Mononuclear cell (primary cell): ENCODE measurements around the gene SYT13. TPM values are rescaled to one million over a fixed set of nuclear protein-coding genes. Genes with fewer than 3 reads are reported as not detected.

ENCODE experiments used
- H3K27me3 ChIP-seq: 2 replicates; pipeline ENCODE4 v1.6.0; 2011; ENCODE audit warnings: low read length, control low read depth; ENCODE audit not compliant: insufficient read depth
- H3K4me1 ChIP-seq: 2 replicates; pipeline ENCODE4 v1.5.1; 2011; ENCODE audit warnings: mild to moderate bottlenecking, low read length, control low read depth; ENCODE audit not compliant: insufficient read depth
- H3K4me3 ChIP-seq: 2 replicates; pipeline ENCODE4 v1.5.1; 2011; ENCODE audit warnings: mild to moderate bottlenecking, low read length, moderate library complexity
- H3K9me3 ChIP-seq: 2 replicates; pipeline ENCODE4 v1.5.1; 2011; ENCODE audit warnings: low read depth, mild to moderate bottlenecking, control low read depth, low read length
- total RNA-seq: library from RNA; depleted of rRNA; stranded (reverse); fragments of >200 nt; gene quantifications from one replicate; pipeline ENCODE4 v1.2.3, GENCODE V29; 2012

Gene SYT13
- total RNA-seq, 1 donor = under 0.01 TPM

DNA sequence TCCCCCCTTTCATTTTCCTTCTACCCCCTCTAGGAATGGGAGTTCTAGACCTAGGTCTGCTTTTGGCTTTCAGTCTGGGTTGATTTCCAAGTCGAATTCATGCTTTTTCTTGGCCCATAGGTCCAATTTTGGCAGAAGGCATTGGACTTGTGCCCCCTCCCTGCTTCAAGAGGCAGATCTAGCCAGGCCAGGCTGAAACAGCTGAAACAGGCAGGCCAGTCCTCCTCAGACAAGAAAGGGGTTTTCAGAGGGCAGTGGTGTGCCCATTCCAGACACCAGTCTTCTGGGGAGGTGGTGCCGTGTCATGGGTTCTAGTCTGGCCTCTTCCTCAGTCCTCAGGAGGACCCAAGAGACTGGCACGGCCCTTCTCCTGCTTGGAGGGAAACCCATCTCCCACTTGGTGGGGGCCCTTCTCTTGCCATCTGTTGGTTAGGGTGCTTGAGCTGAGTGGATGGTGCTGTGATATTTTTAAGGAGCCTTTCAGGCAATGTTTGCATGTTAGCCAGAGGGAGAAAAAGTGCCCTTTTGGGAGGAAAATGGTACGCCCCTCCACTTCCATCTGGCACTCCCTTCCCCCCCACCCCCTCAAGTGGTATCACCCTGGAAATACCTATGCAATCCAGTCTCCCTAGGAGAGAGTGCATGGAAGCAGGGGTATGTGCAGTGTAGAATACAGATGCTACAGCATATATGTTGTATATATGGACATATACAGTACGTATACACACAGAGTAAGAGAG is 53.6 kb downstream of the SYT13 start:
- Histone ChIP-seq H3K4me3 (no peak overlapping the region), H3K27me3 (no peaks in the 10 kb centered on the region), H3K4me1 (no peaks in the 10 kb centered on the region), H3K9me3 (no peaks in the 10 kb centered on the region)

DNA sequence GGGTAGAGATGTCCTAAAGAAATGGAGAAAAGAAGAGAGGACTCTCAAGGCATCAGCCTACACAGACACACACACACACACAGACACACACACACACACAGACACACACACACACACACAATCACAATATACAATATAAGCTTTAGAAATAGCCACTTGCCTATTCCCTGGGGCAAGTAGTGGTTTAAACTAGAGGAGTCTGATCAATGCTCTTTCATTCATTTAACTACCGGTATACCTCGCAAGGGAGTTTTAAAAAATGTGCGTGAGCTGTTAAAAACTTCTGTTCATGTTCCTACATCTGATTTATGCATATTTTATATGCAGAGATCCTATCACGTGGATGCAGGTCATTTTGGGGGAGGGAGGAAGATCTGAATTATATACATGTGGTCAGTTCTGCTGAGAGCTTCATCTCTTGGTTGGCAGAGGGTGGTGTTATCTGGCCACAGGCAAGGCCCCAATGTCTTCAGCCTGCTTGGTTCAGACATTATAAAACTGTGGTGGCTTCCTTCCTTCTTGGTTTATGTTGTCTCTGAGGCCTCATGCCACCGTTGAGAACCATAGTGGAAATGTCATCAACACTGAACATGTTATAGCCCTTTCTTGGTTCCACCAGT is 56.6 kb downstream of the SYT13 start:
- H3K9me3 ChIP-seq = no peaks in the 10 kb centered on the region
- no peak overlapping the region for H3K4me3 ChIP-seq
- no peaks in the 10 kb centered on the region for H3K4me1 ChIP-seq
- H3K27me3 ChIP-seq = no peaks in the 10 kb centered on the region

DNA sequence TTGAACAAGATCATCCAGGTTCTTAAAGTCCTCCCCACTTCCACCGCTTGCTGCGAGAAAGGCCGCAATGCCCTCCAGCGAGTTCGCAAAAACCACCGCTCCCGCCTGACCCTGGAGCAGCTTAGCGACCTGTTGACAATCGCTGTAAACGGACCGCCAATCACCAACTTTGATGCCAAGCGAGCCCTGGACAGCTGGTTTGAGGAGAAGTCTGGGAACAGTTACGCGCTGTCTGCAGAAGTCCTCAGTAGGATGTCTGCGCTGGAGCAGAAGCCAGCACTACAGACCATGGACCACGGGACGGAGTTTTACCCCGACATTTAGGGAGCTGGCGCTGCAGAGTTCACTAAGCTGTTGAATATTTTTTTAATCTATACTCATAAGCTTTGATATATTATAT is 58.3 kb downstream of the SYT13 start:
- no peaks in the 10 kb centered on the region for H3K27me3 ChIP-seq
- no peaks in the 10 kb centered on the region for H3K9me3 ChIP-seq
- no peak overlapping the region for H3K4me3 ChIP-seq
- H3K4me1 ChIP-seq = no peaks in the 10 kb centered on the region

DNA sequence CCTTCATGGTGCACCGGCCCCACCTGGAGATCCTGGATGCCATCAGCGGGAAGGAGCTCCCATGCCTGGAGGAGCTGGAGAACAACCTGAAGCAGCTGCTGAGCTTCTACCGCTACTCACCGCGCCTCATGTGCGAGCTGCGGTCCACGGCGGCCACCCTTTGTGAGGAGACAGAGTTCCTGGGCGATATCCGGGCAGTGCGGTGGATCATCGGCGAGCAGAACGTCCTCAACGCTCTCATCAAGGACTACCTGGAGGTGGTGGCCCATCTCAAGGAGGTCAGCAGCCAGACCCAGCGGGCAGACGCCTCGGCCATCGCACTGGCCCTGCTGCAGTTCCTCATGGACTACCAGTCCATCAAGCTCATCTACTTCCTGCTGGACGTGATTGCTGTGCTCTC is 59.2 kb downstream of the SYT13 start:
- H3K4me3 ChIP-seq = no peak overlapping the region
- H3K9me3 ChIP-seq = no peaks in the 10 kb centered on the region
- no peaks in the 10 kb centered on the region for H3K4me1 ChIP-seq
- no peaks in the 10 kb centered on the region for H3K27me3 ChIP-seq

DNA sequence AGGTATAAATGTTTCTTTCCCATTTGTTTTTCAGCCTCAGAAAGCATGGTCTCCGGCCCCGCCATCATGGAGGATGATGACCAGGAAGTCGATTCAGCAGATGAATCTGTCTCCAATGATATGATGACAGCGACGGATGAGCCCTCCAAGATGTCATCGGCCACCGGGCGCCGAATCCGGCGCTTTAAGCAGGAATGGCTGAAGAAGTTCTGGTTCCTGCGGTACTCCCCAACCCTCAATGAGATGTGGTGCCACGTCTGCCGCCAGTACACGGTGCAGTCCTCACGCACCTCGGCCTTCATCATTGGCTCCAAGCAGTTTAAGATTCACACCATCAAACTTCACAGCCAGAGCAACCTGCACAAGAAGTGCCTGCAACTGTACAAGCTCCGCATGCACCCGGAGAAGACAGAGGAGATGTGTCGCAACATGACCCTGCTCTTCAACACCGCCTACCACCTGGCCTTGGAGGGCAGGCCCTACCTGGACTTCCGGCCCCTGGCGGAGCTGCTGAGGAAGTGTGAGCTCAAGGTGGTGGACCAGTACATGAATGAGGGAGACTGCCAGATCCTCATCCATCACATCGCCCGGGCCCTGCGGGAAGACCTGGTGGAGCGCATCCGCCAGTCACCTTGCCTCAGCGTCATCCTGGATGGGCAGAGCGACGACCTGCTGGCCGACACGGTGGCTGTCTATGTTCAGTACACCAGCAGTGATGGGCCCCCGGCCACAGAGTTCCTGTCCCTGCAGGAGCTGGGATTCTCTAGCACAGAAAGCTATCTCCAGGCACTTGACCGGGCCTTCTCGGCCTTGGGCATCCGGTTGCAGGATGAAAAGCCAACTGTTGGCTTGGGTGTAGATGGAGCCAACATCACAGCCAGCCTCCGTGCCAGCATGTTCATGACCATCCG is 59.9 kb downstream of the SYT13 start:
- Histone ChIP-seq H3K9me3 (no peaks in the 10 kb centered on the region), H3K4me3 (no peak overlapping the region), H3K4me1 (no peaks in the 10 kb centered on the region), H3K27me3 (no peaks in the 10 kb centered on the region)

DNA sequence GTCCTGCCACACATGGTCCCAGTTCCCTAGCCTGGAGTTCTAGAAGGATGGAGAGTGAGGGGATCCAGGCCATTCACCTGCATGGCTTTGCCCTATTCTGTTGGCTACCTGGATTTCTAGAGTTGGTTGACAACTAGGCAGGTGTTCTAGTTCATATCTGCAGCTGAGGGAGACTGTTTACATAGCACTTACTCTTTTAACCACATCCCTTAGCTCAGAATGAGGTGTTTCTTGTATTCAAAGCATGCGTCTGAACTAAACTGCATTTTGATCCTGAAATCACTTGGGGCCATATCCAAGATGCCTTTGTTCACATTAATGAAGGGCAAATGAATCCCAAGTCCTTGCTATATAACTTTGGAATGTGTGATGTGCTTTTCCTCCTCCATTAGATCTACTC is 60.9 kb downstream of the SYT13 start:
- Histone ChIP-seq H3K27me3 (no peaks in the 10 kb centered on the region), H3K4me3 (no peak overlapping the region), H3K4me1 (no peaks in the 10 kb centered on the region), H3K9me3 (no peaks in the 10 kb centered on the region)

DNA sequence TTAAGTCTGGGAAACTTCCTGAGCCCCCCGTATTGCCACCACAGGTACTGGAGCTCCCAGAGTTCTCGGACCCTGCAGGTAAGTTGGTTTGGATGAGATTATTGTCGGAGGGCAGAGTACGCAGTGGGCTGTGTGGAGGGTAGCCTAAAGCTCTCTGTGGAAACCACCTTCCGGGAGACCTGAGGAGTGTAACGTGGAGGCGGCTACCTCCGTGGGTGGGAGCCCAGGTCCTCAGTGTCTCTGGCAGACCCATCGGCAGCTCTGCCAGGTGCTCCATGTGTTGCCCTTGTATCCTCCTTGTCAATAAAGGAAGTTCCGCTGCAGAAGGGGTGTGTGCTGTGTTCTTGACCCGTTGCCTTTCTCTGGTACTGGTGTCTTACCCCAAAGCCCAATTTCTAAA is 61.4 kb downstream of the SYT13 start:
- H3K9me3 ChIP-seq = no peaks in the 10 kb centered on the region
- no peaks in the 10 kb centered on the region for H3K4me1 ChIP-seq
- no peak overlapping the region for H3K4me3 ChIP-seq
- no peaks in the 10 kb centered on the region for H3K27me3 ChIP-seq

DNA sequence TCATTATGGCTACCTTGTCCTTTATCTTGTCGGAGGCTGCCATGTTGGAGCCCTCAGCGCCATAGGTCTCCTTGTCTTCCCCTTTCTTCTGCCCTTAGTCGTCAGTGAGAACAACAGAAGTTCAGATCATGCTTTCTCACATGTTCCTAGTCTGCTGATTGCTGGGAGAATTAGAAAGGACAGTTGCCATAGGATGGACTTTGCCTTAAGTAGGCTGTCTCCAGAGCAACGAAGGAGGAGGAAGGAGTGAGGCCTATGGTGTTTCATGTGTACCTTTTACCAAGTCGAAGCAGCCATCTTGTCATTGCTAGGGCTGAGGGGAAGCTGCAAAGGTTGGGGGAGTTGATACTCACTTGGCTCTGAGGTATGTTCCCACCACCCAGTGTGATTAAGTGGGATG is 62.6 kb downstream of the SYT13 start:
- Histone ChIP-seq H3K4me3 (no peak overlapping the region), H3K27me3 (no peaks in the 10 kb centered on the region), H3K9me3 (no peaks in the 10 kb centered on the region), H3K4me1 (no peaks in the 10 kb centered on the region)

DNA sequence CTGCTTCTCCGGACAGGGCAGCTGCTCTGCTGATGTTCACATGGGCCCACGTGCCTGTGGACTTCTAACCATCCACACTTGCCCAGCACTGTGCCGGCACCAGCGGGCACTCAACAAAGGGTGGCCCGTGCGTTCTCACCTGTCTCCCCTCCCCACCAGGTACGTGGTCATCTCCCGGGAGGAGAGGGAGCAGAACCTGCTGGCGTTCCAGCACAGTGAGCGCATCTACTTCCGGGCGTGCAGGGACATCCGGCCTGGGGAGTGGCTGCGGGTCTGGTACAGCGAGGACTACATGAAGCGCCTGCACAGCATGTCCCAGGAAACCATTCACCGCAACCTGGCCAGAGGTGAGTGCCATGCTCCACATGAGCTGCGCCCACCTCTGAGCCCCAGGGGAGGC is 66.7 kb downstream of the SYT13 start:
- H3K27me3 ChIP-seq = no peaks in the 10 kb centered on the region
- H3K9me3 ChIP-seq = no peaks in the 10 kb centered on the region
- H3K4me3 ChIP-seq = no peak overlapping the region
- no peaks in the 10 kb centered on the region for H3K4me1 ChIP-seq

DNA sequence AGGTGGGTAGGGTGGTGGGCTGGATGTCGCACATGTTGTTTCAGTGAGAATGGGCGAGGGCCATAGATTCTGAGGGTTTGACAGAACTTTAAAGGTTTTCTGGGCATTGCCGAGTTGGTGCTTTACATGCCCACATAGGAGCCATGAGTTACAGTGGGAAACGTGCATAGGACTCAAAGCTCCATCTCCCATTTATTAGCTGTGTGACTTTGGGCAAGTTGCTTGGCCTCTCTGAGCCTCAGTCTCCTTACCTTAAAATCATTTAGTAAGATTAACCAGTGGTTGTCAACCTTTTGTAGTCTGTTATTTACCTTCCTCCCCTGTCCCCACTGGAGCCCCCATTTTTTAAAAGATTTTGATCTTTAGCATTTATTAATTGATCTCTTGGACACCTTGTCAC is 67.4 kb downstream of the SYT13 start:
- Histone ChIP-seq H3K9me3 (no peaks in the 10 kb centered on the region), H3K27me3 (no peaks in the 10 kb centered on the region), H3K4me3 (no peak overlapping the region), H3K4me1 (no peaks in the 10 kb centered on the region)

DNA sequence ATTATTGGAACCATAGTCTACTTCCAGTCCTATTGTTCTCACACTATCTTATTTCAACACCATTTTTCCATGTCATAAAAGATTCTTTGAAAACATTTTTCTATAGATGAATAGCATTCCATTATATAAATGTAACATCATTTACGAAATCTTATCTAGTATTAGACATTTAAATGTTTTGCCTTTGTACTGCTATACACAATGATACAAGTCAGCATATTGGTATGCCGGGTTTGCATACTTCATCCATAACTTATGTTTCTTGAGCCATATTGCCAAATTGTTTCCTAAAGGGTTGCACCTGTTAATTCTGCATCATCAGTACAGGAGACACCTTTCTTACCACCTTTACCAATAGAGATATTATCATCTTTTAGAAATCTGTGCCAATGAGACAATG is 68.2 kb downstream of the SYT13 start:
- no peaks in the 10 kb centered on the region for H3K27me3 ChIP-seq

DNA sequence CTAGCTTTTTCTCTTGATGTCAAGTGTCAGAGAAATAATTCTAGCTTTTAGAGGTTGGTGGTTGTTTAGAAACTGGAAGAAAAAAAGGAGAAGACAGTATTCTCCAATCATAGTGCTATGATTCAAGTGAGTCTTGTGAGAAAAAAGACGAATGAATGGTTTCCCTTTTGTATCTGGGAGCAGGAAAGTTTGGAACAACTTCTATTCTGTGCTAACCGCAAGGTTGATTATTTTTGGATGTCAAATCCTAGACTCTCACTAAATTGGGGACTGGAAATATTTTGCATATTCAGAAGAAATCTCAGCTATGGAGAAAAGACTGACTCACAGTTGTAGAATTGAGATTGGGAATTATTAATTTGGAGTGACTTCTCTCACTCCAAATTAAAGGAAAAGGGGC is 69.2 kb downstream of the SYT13 start:
- Histone ChIP-seq H3K4me1 (no peaks in the 10 kb centered on the region), H3K27me3 (no peaks in the 10 kb centered on the region), H3K4me3 (no peak overlapping the region), H3K9me3 (no peaks in the 10 kb centered on the region)

More for the DNA sequence above, 68.2 kb downstream of the SYT13 start:
- Histone ChIP-seq H3K9me3 (no peaks in the 10 kb centered on the region), H3K4me1 (no peaks in the 10 kb centered on the region), H3K4me3 (no peak overlapping the region)

DNA sequence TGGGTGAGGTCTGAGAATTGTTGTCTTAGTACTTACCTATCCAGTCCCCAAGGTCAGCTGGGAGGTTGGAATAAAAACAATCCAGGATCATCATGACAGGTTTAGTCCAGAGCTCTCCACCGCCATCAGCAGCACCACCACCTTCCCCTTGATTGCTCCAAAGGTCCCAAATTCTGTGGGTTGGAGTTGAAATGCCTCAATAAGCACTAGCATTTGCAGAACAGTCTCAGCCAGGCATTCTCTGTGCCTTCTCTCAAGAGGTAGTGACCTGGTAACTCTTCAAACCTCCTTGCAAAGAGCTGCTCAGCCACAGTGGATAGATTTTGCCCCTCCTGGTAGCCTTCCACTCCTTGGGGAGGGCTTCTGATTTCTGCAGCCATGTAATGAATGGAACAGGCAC is 70.1 kb downstream of the SYT13 start:
- Histone ChIP-seq H3K4me1 (no peaks in the 10 kb centered on the region), H3K27me3 (no peaks in the 10 kb centered on the region), H3K9me3 (no peaks in the 10 kb centered on the region), H3K4me3 (no peak overlapping the region)

DNA sequence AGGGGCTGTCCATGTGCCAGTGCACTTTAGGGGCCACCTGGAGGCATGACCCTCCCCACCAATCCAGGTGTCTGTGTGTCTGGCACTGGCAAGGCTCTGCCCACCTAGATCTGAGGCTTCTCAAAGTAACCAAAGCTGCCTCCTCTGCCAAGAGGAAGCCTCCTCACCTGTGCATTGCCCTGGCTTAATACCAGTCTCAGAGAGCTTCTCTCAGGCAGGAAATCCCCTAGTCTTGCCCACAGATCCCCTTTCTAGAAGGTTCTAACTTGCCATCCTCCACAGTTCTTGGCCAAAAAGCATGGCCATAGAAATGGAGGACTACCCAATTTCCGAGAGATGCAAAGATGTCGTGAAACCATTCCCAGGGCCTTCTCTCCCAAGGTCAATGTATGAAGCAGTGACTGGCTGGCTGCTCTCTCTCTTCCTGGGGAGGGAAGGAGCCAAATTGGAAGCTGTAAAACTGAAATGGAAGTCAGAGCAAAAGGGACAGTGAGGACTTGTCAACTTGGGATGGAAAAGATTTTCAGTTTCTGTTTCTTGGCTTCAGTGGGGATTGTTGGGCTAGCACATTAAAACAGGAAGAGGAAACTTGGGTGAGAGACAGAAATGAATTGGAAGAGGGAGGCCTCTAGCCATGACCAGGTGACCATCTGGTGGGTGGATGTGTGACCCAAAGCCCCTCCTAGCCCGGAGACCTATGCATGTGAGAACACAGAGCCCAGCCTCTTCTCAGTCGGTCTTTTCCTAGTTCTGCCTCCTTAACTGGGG is 70.9 kb downstream of the SYT13 start:
- Histone ChIP-seq H3K9me3 (no peaks in the 10 kb centered on the region), H3K27me3 (no peaks in the 10 kb centered on the region), H3K4me3 (no peak overlapping the region), H3K4me1 (no peaks in the 10 kb centered on the region)

DNA sequence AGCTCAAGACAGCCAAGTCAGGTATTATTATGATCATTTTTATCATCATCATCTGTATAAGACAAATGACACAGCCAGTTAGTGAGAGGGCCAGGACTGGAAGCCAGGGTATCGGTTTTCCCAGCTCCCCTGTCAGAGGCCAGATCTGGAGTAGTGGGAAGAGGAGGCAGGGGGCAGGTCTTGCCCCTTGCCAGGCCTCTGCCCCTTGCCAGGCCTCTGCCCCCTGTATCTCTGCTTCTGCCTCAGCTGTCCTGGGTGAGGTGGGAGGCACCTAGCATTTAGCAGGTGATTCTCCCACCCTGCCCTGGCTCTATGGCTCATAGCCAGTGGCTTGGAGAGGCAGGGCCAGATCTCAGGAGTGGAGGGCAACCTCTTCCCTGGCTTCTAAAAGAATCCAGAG is 72.4 kb downstream of the SYT13 start:
- no peaks in the 10 kb centered on the region for H3K9me3 ChIP-seq
- H3K4me3 ChIP-seq = no peak overlapping the region
- H3K4me1 ChIP-seq = no peaks in the 10 kb centered on the region
- H3K27me3 ChIP-seq = no peaks in the 10 kb centered on the region
